ENCODE results near the gene UBE3A.

DNA sequence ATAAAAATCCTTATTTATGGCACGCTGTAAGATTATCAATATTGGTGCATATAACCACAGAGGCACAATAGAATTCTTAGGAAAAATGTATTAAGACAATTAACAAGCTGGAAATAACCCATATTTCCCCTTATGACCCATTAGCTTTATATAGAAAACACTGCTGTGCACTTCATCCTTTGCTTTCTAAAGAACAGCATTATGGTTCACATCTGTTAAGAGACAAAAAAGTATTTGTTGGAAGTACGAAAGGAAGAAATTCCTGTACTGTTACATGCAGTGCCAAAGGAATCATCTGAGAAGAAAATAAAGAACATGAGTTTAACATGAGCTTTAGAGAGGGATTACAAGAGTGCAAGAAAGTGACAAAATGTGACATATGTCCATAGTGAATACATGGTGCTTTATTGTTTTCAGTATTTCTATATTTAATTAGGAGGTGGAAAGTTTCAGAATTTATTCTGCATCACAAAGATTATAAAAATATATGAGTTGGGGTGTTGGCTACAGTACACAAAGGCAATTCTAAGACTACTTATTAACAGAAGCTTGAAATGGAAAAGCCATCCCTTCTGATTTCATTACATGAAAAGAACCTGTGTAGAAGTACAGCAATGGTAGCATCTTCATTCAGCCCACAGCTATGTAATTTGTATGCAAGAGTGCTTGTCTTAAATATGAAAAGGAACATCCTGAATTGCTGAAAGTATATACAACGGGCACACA is 6.8 kb downstream of the UBE3A start:
- no peak for TF ChIP-seq EZH2phosphoT487 (IDR thresholded peaks at IDR 0.05; ENCODE audit: low read depth, severe bottlenecking, unreplicated experiment)
- no peak for TF ChIP-seq CTCF (IDR thresholded peaks at IDR 0.05; ENCODE audit: poor library complexity)
- no peak for TF ChIP-seq EZH2 (IDR thresholded peaks at IDR 0.05; ENCODE audit: borderline replicate concordance)
